GM19099 (cell line): Measurements from ENCODE around the gene PPP1R13B.

Experiments used
- POLR2A ChIP-seq: IDR thresholded peaks from 3 replicates; pipeline ENCODE4 v1.6.1; 2011; ENCODE audit warnings: low read depth; ENCODE audit not compliant: insufficient read length; ENCODE audit errors: extremely low read depth

PPP1R13B gene

DNA sequence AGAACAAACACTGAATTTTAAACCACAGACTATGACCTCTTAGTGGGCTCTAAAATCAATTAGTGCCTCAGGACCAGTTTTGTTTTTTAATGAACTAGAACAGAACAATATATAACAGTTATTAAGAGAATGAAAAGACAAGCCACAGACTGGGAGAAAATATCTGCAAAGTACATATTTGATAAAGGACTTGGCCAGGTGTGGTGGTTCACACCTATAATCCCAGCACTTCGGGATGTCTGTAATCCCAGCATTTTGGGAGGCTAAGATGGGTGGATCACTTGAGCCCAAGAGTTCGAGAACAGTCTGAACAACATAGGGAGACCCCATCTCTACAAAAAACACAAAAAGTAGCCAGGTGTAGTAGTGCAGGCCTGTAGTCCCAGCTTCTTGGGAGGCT, 36.2 kb downstream of the PPP1R13B start:
- TF ChIP-seq POLR2A: no peak

DNA sequence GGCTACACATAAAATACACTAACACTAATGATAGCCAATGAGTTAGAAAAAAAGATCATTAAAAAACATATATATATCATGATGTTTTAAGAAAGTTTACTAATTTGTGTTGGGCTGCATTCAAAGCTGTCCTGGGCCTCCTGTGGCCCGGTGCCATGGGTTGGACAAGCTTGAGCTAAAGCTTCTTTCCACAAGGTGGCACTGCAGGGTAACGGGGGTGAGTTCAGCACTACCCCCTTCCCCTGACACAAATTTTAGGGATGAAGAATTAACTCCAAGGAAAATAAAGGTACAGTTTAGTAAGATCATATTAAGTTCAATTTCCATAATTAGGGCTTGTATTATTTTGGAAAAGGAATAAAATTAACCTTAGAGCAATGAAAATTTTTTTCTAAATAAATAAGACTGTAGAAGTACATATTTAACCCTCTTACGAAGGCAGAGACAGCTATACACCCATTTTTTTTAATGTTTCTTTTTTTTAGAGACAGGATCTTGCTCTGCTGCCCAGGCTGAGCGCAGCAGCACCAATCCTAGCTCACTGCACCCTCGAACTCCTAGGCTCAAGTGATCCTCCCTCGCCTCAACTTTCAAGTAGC, 38.9 kb downstream of the PPP1R13B start:
- TF ChIP-seq POLR2A: no peak

- TF ChIP-seq POLR2A: no peak
Observed at GRCh38 chr14:103806805-103807204, 40.6 kb downstream of the PPP1R13B start.

- no peak for TF ChIP-seq POLR2A
Observed at GRCh38 chr14:103805708-103806107, 41.7 kb downstream of the PPP1R13B start.

GRCh38 chr14:103803661-103804060, 43.7 kb downstream of the PPP1R13B start:
- no peak for TF ChIP-seq POLR2A

GRCh38 chr14:103802356-103802755, 45.0 kb downstream of the PPP1R13B start:
- TF ChIP-seq POLR2A: no peak

DNA sequence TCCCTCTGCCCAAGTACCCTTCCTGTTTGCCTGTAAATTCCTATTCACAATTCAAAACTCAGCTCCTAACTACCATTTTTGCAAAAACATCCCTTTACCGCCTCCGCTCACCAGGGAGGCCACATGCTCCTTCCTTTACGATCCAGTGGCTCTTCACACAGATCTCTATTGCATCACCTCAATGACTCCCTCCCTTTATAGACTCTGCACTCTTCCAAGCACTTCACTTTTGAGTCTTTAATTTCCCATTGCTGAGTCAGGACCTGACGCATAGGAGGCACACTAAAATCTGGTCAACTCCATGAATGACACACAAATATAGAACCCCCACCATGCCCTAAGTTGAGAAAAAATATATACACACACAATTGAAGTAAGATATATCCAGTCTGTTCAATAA, 45.9 kb downstream of the PPP1R13B start:
- TF ChIP-seq POLR2A: no peak

- no peak for TF ChIP-seq POLR2A
Observed at GRCh38 chr14:103788086-103788485, 59.3 kb downstream of the PPP1R13B start.

GRCh38 chr14:103782376-103782775, 65.0 kb downstream of the PPP1R13B start:
- no peak for TF ChIP-seq POLR2A

DNA sequence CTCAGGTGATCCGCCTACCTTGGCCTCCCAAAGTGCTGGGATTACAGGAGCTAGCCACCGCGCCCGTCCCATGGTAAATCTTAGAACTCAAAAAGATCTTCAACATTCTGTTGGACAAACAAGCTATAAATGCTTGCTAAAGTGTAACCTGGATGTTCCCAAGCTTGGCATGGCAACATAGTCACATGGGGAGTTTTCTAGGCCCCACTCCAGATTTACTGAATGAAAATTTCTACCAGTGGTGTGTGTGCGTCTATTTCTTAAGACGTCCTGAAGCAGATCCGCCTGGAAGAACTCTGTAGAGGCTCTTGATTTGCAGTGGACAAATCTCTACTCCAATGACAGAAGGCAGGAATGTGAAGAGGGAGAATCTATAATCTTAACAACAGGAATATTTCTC, 71.9 kb downstream of the PPP1R13B start:
- TF ChIP-seq POLR2A: no peak

DNA sequence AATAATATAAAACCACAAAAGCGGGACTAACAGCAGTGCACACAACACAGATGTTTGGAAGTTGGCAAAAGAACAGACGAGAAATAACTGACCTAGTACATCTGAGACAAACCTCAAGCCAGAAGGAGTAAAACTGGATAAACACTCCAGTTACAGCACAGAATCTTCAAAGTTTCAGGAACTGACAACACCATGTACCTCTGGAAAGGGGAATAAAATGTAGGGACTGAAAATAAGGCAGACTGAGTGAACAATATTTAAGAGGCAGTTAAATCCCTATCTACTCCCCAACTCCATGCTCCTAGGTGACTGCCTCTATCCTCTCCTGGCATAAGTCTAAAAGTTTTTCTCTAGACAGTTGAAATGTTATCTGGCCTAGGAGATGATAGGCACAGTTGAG, 73.9 kb downstream of the PPP1R13B start:
- TF ChIP-seq POLR2A: no peak

GRCh38 chr14:103772078-103772712, 75.2 kb downstream of the PPP1R13B start:
- no peak for TF ChIP-seq POLR2A

- TF ChIP-seq POLR2A: no peak
Observed at GRCh38 chr14:103770902-103771301, 76.5 kb downstream of the PPP1R13B start.

DNA sequence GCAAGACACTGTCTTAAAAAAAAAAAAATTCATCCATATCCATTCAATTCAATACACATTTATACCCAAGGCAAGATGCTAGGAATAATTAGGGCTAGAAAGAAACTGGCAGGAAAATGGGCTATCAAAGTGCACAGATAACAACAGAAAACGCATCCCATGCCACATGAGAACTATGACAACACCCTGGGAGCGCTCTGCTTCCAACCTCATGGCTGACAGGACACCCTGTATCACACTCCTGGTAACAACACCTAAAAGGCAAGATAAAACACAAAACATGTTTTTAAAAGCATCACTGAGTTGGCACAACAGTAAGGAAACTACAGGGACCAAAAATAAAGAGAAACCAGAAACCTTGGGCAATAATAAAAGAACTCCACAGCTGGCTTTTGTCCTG, 76.9 kb downstream of the PPP1R13B start:
- no peak for TF ChIP-seq POLR2A

DNA sequence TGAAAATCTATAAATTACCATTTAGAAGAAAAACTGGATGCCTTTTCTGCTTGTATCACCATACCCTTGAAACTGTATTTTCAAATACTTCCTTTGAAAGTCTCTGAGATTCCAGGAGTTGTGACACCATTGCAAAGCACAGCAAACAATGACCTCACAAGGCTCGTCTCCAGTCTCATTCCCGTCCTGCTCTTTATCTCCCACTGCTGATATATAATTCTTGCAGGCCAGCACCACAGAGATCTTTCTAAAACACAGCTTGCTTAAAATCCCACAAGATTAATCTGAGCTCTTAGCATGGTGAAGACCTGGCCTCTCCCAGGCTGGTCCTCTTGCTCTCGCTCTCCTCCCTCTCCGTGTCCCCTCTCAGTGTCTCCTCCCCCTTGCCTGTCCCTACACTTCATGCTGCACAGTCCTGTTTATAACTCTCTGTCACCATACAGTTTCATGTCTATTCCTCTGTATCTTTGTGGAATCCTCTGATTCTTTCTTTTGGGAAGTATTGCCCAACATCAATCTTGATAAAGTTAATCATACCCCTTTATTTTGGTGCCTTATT, 80.0 kb downstream of the PPP1R13B start:
- TF ChIP-seq POLR2A: no peak

DNA sequence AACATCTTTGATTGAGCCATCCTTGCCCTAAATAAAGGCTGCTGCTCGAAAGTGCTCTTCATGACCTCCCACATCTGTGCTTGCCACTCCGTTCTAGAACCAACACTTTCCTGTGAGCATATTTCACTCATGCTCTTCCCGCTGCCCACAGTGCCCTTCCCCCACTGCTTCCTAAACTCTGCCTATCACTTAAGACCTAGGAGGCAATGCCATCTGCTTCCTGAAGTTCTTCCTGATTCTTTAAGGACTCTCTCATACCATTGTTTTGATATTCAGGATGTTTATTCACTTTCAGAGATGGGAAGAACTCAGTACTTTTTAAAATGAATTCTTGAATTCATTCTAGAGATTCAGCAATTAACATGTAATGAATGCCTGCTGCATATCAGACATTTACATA, 81.8 kb downstream of the PPP1R13B start:
- no peak for TF ChIP-seq POLR2A
